Putamen (tissue), 1 donor: ENCODE results near the gene RTP3.
"Not testable (repeated sequence)": the region's sequence is repeated elsewhere in the genome, so short reads cannot be mapped to it uniquely, and the experiment has no call there.

Source experiments
- DNase-seq: peaks from one replicate; pipeline ENCODE4 v3.0.0-alpha.2; 2016; ENCODE audit warnings: low spot score

RTP3 gene

DNA sequence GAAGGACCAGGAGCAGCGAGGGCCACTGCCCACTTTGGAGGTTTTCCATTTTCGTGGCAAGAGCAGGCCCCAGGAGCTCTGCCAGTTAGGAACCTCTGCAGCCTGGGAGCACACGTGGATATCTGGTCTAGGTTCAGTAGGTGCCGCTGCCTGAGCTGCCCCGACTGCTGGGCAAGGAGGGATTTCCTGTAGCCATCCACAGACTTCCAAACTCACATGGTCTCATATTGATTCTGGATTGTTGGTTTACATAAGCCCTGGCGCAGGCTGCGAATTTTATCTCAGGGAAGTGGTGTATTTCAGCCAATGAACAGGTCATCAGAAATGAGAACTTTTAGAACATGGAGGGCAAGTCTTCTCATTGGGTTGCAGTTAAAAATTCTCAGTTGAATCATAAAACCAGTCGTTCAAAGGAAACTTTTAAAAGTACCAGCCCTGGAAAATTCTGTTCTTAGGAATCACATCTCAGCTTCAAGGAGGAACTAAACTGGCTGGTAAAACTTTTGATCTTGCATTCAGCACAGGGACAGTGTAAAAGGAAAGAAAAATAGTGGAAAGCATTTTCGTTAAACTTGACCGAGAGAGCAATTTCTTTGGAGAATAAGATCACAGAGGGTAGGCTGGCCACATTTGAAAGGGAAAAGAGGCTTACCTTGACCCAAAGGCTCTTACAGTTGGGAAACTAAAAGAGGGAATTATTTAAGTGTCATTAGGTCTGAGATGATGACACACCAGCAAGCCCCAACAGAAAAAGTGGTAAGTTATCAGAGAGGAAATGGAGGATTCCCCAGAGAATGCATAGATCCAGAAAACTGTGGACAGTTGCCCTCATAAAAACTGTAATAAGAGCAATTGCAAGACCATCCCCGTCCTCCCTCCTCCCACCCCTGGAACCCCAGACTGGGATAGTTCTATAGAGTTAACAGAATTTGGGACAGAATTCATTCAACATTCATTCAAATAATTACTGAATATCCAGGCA lies 6.4 kb upstream of the RTP3 start:
- DNase-seq = no peak

DNA sequence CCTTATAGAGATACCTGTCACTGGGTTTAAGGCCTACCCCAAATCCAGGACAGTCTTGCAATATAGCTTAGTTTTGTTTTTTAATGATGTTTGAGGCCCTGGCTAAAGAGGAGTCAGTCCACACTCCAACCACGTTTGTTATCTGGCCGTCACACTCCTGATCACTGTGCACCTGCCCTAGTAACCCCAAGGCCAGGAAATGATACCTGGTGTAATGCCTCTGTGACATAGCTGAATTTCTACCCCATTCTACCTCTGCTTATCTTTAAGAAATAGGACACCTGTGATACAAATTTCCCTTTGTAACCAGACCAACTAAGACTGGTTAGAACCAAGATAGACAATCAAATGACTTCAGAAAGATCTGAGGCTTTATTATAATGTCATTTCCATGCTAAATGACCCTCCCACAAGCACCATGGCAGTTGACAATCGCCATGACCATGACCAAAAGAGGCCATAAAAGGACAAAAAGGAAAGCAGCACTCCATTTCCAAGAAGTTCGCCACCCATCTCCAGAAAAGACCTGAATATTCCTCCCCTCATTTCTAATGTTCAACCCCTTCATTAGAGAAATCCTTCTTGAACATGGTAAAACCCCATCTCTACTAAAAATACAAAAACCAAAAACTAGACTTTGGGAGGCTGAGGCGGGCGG lies 4.8 kb upstream of the RTP3 start:
- DNase-seq = no peak

DNA sequence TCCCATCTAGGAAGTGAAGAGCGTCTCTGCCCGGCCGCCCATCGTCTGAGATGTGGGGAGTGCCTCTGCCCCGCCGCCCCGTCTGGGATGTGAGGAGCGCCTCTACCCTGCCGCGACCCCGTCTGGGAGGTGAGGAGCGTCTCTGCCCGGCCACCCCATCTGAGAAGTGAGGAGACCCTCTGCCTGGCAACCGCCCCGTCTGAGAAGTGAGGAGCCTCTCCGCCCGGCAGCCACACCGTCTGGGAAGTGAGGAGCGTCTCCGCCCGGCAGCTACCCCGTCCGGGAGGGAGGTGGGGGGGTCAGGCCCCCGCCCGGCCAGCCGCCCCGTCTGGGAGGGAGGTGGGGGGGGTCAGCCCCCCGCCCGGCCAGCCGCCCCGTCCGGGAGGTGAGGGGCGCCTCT lies 3.3 kb upstream of the RTP3 start:
- DNase-seq = not testable (repeated sequence)

DNA sequence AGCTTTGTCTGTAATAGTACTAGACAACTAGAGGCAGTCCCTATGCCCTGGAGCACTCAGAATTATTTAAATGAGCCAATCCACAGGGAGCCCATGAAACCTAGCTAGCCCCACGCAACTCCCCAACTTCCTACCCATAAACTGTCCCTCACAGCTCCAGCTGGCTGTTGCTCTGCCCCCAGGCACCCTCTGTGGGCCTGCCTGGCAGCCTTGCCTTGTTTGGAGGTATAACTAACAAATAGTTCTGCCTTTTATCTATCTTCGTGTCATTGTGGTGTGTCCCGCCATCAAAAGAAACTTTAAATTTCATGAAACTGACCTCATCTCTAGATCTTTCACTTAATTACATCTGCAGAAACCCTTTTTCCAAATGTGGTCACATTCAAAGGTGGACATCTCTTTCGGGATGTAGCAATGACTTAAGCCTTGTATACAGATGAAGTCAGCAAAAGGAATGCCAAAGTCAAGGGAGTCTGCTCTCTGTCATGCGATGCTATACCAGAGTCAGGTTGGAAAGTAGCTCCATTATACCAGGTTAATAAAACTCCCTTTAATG lies 1.8 kb upstream of the RTP3 start:
- DNase-seq = no peak

DNA sequence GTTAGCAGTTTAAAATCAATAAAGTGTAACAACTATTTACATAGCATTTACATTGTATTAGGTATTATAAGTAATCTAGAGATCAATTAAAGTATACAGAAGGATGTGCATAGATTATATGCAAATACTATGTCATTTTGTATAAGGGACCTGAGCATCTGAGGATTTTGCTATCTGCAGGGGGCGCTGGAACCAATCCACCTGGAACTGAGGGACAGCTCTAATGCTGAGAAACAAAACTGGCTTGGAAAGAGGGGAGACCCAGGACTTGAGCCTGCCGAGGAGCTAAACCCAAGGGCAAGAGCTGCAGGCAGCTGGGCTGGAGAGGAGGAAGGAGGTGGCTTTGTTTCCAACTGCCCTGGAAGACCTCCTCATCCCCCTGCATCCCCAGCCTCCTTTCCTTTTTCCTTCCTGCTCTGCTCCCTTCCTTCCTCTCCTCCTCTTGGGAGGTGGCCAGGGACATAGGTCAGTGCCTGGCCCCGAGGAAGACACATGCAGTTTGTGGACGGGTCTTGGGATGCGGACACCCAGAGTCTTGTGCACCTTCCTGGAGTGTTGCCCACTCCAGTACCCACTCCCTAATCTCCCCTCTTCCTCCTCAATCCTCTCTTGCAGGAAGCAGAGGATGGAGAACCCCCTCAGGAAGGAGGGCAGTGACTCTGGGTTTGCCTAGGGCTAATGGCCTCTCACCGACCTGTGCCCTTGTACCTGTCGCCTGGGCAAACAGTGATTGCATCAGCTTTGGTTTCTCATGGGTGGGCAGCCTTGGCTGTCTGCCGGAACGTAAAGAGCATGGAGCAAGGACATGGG lies 825 bp upstream of the RTP3 start:
- no peak for DNase-seq

DNA sequence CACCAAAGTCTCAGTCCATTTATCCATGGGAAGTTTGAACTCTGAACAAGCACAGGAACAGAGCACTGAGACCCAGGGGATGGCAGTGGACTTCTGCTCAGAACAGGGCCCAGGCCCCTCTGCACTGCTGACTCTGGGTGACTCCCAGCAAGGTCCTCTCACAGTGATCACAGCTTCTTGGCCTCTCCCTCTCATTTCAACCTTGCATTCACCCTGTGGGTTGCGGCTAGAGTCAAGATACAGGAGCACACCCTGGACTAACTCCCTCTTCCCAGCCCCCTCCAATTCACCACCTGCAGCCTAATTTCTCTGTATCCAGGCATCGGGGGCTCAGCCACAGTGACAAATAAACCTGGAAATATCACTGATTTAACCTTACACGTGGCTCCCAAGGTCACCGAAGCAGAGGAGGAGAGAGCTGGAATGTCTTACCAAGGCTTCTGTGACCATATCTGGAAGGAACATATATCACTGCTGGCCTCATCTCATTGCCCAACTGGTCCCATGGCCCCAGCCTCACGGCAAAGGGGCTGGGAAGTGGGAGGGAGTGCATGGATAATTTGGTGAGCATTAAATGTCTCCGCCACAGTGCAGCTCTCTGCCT lies 1.2 kb downstream of the RTP3 start:
- DNase-seq = no peak

DNA sequence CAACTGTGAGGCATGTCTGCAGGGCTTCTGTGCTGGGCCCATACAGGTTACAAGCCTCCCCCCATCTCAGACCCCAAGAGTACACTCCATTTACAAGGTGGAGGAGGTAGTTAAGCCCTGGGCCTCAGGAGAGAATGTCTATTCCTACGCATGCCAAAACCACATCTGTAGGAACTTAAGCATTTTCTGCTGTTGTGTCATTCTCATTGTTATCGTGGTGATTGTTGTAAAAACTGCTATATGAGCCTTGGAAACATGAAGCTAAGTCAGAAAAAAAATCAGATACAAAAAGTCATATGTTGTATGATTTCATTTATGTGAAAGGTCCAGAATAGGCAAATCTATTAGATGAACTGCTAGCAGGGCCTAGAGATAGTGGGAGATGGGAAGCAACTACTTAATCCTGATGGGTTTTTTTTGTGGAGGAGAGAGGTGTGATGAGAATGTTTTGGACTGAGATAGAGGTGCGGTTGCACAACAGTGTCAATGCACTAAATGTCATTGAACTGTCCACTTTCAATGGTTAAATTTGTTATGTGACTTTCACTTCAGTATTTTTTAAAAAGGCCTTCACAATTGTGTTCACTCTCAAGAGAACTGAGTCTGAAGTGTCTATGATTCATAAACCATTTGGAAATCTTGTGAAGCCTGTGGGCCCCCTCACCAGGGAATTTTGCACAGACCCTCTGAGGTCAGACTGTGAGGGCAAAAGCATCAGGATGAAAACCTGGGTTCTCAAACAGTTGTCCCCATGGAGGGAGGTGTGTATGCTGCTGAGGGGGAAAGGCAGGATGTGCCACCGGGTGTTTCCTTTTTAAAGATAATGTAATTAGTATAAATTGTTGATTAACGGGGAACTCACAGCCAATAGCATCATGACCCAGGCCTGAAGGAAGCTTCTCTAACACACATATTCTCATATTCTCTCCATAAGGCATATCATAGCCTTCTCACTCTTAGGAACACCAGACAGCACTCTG lies 3.2 kb downstream of the RTP3 start:
- DNase-seq = no peak

DNA sequence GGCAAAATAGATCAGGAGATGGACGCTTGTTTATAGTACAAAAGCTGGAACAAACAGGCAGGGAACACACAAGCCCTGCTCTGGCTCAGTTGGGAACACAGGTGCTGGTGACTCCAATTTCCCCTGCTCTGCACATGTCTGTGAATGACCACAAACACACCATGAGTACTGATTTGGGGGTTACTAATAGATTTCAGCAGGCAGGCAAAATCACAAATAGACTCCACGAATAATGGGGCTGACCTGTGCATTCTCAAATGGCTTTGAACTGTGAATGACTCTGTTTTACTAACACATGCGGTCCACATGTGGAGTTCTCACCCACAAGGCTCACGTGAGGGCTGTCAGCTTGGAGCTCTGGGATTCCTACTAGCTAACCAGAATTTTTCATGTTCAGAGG lies 3.9 kb downstream of the RTP3 start:
- DNase-seq = no peak

DNA sequence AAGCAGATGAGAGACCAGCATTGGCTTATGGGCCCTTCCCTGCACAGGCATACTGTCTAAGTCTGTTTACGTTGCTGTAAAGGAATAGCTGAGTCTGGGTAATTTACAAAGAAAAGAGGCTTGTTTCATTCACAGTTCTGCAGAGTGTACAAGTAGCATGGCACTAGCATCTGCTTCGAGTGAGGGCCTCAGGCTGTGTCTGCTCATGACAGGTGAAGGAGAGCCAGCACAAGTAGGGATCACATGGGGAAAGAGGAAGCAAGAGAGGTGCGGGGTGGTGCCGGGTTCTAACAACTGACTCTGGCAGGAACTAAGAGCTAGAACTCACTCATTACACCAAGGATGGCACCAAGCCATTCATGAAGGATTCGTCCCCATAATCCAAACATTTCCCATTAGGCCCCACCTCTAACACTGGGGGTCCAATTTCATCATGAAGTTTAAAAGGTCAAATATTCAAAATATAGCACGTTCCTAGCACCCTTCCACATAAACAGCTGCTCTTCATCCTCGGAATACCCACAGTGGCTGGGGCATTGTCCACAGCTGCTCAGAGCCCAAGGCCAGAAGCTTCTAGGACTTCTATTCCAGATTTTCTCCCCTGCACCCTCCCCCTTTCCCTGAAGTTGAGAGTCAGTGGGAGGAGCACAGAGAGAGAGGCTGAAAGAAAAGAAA lies 5.6 kb downstream of the RTP3 start:
- no peak for DNase-seq

DNA sequence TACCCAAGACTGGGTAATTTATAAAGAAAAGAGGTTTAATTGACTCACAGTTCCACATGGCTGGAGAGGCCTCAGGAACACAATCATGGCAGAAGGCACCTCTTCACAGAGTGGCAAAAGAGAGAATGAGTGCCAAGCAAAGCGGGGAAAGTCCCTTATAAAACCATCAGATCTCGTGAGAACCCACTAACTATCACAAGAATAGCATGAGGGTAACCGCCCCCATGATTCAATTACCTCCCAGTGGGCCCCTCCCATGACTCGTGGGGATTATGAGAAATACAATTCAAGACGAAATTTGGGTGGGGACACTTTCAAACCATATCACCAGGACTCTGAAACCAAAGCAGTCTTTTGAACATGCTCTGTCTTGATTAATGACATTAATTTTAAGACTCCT lies 7.0 kb downstream of the RTP3 start:
- no peak for DNase-seq

DNA sequence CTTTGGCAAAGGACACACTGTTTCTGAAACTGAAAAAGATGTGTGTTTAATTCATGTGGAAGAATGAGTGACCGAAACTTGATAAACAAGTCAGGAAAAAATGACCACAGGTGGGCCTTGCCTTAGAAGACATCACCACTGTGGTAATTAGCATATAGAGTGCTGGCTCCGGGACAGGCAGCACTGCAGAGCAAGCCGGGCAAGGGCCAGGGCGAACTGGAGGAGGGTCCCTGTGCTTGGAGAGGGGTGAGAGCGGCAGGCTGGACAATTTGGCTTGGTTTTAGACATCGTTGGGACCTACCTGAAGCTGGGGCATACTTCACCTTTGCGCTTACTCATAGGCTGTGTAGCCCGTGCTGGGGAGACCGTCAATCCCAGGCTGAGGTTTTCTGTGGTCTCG lies 8.2 kb downstream of the RTP3 start:
- DNase-seq = no peak

DNA sequence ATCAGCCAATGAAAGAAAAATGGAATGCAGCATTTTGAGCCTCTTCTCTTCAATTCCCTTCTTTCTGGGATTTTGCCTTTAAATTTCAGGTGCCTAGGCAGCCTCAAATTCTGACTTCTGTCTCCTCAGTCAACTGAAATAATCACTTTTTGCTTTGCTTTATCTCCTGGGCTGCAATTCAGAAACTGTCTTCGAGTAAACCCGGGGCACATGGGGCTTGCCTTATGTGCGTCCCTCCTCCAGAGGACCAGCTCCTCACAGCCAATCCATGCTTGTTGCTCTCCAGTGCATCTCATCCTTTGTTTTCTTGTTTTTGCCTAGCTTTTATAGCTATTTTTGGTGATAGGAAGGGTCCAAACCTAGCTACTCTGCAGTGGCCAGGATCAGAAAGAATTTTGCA lies 8.8 kb downstream of the RTP3 start:
- DNase-seq = no peak

DNA sequence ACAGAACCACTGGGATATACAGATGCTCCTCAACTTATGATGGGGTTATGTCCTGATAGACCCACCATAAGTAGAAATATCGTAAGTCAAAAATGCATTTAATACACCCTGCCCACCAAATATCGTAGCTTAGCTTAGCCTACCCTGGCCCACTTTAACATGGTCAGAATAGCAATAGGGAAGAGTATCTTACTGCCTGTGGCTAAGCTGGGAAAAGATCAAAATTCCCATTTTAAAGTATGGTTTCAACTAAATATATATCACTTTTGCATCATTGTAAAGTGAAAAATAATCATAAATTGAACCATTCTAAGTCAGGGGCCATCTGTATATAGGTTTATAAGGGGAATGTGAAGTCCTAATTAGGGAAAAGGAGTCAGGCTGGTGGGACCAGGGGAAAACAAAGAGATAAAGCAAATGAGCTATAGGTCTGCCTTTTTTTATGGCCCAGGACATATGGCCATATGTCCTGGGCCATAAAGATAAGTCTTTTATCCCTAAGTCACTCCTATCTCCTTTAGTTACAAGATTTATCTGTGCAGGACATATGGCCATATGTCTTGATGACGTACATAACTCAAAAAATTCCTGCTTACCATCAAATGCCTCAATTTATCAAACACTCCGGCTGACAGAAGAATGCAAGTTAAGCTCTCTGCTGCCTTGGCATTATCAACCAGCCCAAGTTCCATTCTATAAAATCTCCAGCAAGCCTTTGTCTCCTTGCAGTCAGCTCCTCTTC lies 11.2 kb downstream of the RTP3 start:
- no peak for DNase-seq

DNA sequence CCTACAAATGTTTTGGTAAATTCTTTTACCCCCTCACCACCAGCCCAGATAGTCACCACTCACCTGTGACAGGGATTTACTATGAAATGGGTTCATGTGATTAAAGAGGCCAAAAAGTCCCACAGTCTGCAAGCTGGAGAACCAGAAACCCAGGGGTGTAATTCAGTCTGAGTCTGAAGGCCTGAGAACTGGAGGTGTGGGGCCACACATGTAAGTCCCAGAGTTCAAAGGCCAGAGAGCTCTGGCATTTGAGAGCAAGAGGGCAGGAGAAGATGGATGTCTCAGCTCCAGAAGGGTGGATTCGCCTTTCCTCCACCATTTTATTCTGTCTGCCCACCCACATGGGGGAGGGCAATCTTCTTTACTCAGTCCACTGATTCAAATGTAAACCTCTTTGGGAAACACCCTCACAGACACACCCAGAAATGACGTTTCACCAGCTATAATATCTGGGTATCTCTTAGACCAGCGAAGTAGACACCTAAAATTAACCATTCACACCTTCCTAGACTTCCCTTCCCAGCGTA lies 11.9 kb downstream of the RTP3 start:
- DNase-seq = no peak

DNA sequence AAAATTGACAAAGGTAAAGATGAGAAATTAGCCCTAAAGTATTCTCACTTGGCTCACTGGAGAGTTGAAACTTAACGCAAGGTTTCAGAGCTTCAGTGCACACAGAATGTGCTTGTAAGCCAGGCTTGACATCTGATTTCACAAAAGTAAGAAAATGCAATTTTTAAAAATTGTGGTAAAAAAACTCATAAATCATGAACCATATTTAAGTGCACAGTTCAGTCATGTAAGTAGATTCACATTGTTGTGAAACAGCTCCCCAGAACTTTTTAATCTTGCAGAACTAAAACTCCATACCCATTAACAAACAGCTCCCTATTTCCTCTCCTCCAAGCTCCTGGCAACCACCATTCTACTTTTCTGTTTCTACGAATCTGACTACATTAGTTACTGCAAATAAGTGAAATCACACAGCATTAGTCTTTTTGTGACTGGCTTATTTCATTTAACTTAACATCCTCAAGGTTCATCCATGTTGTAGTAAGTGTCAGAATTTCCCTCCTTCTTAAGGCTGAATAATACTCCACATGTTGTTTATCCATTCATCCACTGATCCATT lies 14.5 kb downstream of the RTP3 start:
- no peak for DNase-seq

DNA sequence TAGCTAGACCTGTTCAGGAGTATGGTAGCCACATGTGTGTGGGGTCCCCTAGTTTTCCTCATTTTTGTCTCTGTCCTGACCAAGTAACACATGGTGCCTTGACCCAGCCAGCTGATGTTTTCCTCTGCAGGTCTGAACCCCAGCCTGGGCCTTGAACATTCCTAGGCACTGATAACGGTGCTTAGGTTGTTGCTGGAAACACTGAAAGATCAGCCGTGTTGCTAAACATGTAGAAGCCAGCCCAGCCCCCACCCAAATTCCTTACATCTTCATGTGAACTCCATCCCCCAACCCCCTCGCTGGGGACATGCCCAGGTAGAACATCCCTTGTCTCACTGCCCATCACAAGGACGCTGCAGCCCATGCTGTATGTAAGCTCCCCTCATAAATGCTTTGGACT lies 18.7 kb downstream of the RTP3 start:
- no peak for DNase-seq

DNA sequence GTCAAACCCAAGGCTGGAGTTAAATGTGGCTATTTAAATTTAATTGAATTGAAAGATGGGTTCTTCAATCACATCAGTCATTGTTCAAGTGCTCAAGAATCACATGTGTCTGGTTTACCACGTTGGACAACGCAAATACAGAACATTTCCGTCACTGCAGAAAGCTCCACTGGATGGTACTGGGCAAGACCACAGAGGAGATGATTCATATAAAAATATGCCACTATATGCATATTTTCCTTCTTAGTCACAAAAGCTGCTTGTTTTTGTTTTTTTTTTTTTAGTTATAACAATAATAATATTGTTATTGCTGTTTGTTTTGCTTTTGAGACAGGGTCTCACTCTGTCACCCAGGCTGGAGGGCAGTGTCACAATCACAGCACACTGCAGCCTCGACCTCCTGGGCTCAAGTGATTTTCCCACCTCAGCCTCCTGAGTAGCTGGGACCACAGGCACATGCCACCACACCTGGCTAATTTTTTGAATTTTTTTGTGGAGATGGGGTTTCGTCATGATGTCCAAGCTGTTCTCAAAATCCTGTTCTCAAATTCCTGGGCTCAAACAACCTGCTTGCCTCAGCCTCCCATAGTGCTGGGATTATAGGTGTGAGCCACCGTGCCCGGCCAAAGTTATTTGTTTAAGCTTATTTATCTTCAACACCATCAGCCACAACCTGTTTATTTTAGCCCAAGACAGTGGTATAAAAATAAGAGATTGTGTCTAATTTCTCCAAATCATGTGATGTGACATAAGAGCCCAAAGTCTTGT lies 19.4 kb downstream of the RTP3 start:
- no peak for DNase-seq

DNA sequence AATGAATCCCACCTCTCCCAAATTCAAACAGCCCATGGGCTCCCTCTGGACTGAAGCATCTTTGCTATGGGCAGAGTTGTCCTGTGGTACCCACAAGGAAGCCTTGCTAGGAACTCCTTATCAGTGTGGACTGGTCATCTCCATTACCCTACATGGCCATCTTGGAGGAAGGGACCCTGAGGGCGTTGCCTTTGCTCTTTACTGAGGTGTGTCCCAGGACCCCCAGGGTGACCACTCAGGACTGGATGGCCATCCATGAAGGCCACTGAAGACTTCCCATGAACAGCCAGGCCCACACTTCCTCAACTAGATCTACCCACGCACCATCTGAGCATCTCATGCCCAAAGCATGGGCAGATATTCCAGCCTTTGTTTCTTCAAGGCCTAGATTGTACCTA lies 20.0 kb downstream of the RTP3 start:
- DNase-seq = no peak
